Body of pancreas (tissue), 4 donors: ENCODE results near the gene DBNL. TPM values are rescaled to one million over a fixed set of nuclear protein-coding genes. Genes with fewer than 3 reads are reported as not detected.

Experiments
- ATAC-seq: fragments of 150-250 bp; one replicate; pipeline ENCODE4 v1.9.1; 2016
- DNase-seq, 4 donors: peaks; one replicate each; pipeline ENCODE4 v3.0.0-alpha.2; 2019
- H3K27ac ChIP-seq, 4 donors: fragments of 200-600 bp; sonication (generic); 1 replicate in 3 of 4; 2 replicates in 1 of 4; pipeline versions ENCODE4 v1.5.1 to v1.6.1; 2016 to 2019; ENCODE audit warnings: mild to moderate bottlenecking in 1 of 4, mixed read lengths in 1 of 4, moderate library complexity in 1 of 4
- H3K27me3 ChIP-seq, 2 donors: fragments of 200-600 bp; sonication (generic); one replicate each; pipeline ENCODE4 v1.6.0; 2016; ENCODE audit warnings: mild to moderate bottlenecking in 1 of 2
- H3K36me3 ChIP-seq, 2 donors: fragments of 200-600 bp; sonication (generic); replicated peaks in 1 of 2; 2 replicates each; pipeline ENCODE4 v1.5.1; 2016; ENCODE audit warnings: low read depth in 2 of 2; ENCODE audit not compliant: insufficient read depth in 1 of 2
- H3K4me1 ChIP-seq: fragments of 200-600 bp; sonication (generic); one replicate; pipeline ENCODE4 v1.6.0; 2016
- H3K4me3 ChIP-seq, 2 donors: fragments of 200-600 bp; sonication (generic); 1 replicate in 1 of 2; 2 replicates in 1 of 2; pipeline ENCODE4 v1.5.1; 2016 to 2019
- H3K9me3 ChIP-seq, 3 donors: fragments of 200-600 bp; sonication (generic); 1 replicate in 2 of 3; 2 replicates in 1 of 3; pipeline ENCODE4 v1.5.1; 2016
- CTCF ChIP-seq, 7 experiments: fragments of 450-650 bp in 4 of 7; fragments of 200-600 bp in 3 of 7; sonication (generic) in 3 of 7; IDR thresholded peaks; one replicate each; pipeline ENCODE4 v1.5.1; 2016 to 2019; ENCODE audit warnings: antibody characterized with exemption in 7 of 7
- POLR2A ChIP-seq, 3 donors: fragments of 450-650 bp; IDR thresholded peaks; one replicate each; pipeline ENCODE4 v1.6.1; 2016; ENCODE audit warnings: antibody characterized with exemption in 3 of 3, mild to moderate bottlenecking in 2 of 3
- WGBS, 2 donors: methylation state at CpG; one replicate each; pipeline ENCODE4 v1.1.5; 2017; 5-methylcytosine and 5-hydroxymethylcytosine counted together
- intact Hi-C: fragments of 100-400 bp; cut with DNase I; formaldehyde crosslinking; loops from one replicate; pipeline ENCODE4 v1.15.1; 2023
- total RNA-seq, 2 donors: library from RNA; depleted of rRNA; stranded (reverse); fragments of >200 nt; gene quantifications; one replicate each; pipeline ENCODE4 v1.1.0, GENCODE V29; 2016

DBNL gene
- total RNA-seq, 2 donors from 2014 or later = 62.0 to 96.6 TPM

- no peaks in the 10 kb centered on the region for H3K9me3 ChIP-seq
- WGBS, 2 donors = 87 to 100% methylated on average over 4 to 8 of the region's 8 CpGs
- TF ChIP-seq CTCF (IDR thresholded peaks at IDR 0.05) (no peak), POLR2A (IDR thresholded peaks at IDR 0.05) (no peak)
- intact Hi-C loops = no loop called here
- H3K4me3 ChIP-seq = no peak overlapping the region
- H3K27me3 ChIP-seq = no peaks in the 10 kb centered on the region
- DNase-seq (no peak), ATAC-seq (no peak)
- peaks cover 0 to 19% of the 10 kb centered on the region in 2 donors for H3K36me3 ChIP-seq
- no peak overlapping the region for H3K27ac ChIP-seq
- peaks cover 32% of the 10 kb centered on the region for H3K4me1 ChIP-seq
Measured at GRCh38 chr7:44078521-44078920, 34.0 kb downstream of the DBNL start.

- peaks cover 0 to 19% of the 10 kb centered on the region in 2 donors for H3K36me3 ChIP-seq
- DNase-seq (no peak), ATAC-seq (no peak)
- H3K27ac ChIP-seq = no peak overlapping the region
- no peak overlapping the region for H3K4me3 ChIP-seq
- no peak for TF ChIP-seq POLR2A (IDR thresholded peaks at IDR 0.05)
- TF ChIP-seq CTCF (IDR thresholded peaks at IDR 0.05) = no peak
- peaks cover 32% of the 10 kb centered on the region for H3K4me1 ChIP-seq
- H3K27me3 ChIP-seq = no peaks in the 10 kb centered on the region
- H3K9me3 ChIP-seq = no peaks in the 10 kb centered on the region
- intact Hi-C loops = no loop called here
- WGBS, 2 donors = 79 to 96% methylated on average over 7 to 11 of the region's 11 CpGs
Measured at GRCh38 chr7:44079331-44080021, 35.0 kb downstream of the DBNL start.

GRCh38 chr7:44080118-44080517, 35.6 kb downstream of the DBNL start:
- no peak for DNase-seq
- H3K27ac ChIP-seq = no peak overlapping the region
- WGBS, 2 donors = 85 to 100% methylated on average over 3 to 5 of the region's 5 CpGs
- no peak overlapping the region for H3K4me3 ChIP-seq
- peaks cover 0 to 19% of the 10 kb centered on the region in 2 donors for H3K36me3 ChIP-seq
- intact Hi-C loops = no loop called here
- ATAC-seq = no peak
- peaks cover 32% of the 10 kb centered on the region for H3K4me1 ChIP-seq
- TF ChIP-seq CTCF (IDR thresholded peaks at IDR 0.05) (no peak), POLR2A (IDR thresholded peaks at IDR 0.05) (no peak)
- no peaks in the 10 kb centered on the region for H3K27me3 ChIP-seq
- no peaks in the 10 kb centered on the region for H3K9me3 ChIP-seq

- TF ChIP-seq POLR2A (IDR thresholded peaks at IDR 0.05) (no peak), CTCF (IDR thresholded peaks at IDR 0.05) (no peak)
- peaks cover 0 to 19% of the 10 kb centered on the region in 2 donors for H3K36me3 ChIP-seq
- H3K4me3 ChIP-seq = no peak overlapping the region
- intact Hi-C loops = no loop called here
- DNase-seq (no peak), ATAC-seq (no peak)
- peaks cover 32% of the 10 kb centered on the region for H3K4me1 ChIP-seq
- peak overlapping the region in 2 of 4 donors; percentile 71 to 93 for H3K27ac ChIP-seq
- no peaks in the 10 kb centered on the region for H3K9me3 ChIP-seq
- H3K27me3 ChIP-seq = no peaks in the 10 kb centered on the region
- WGBS, 2 donors = 74 to 80% methylated on average over 11 of the region's 11 CpGs
Measured at GRCh38 chr7:44080686-44081265, 36.3 kb downstream of the DBNL start.
